Measurements from ENCODE around the gene CNTN4.
"Not testable (repeated sequence)": the region's sequence is repeated elsewhere in the genome, so short reads cannot be mapped to it uniquely, and the experiment has no call there.

CNTN4 gene

GRCh38 chr3:2870724-2871333, 772.2 kb downstream of the CNTN4 start:
- no peak for DNase-seq

- no peak for DNase-seq
Observed at GRCh38 chr3:2872884-2873283, 774.2 kb downstream of the CNTN4 start.

- no peak for DNase-seq
Observed at GRCh38 chr3:2873986-2874385, 775.3 kb downstream of the CNTN4 start.

- no peak for DNase-seq
Observed at GRCh38 chr3:2875699-2876098, 777.0 kb downstream of the CNTN4 start.

- no peak for DNase-seq
Observed at GRCh38 chr3:2876362-2876761, 777.7 kb downstream of the CNTN4 start.

DNA sequence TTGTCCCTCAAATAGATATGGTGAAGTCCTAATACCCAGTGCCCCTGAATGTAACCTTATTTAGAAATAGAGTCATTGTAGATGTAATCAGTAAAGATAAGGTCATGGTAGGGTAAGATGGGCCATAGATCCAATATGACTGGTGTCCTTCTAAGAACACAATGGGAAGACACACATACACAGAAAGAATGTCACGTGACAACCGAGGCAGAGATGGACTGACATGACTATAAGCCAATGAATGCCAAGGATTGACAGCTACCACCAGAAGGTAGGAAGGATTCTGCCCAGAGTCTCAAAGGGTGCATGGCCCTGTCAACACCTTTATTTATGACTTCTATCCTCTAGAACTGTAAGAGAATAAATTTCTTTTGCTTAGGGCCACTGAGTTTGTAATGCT, 780.4 kb downstream of the CNTN4 start:
- DNase-seq, result no peak

DNA sequence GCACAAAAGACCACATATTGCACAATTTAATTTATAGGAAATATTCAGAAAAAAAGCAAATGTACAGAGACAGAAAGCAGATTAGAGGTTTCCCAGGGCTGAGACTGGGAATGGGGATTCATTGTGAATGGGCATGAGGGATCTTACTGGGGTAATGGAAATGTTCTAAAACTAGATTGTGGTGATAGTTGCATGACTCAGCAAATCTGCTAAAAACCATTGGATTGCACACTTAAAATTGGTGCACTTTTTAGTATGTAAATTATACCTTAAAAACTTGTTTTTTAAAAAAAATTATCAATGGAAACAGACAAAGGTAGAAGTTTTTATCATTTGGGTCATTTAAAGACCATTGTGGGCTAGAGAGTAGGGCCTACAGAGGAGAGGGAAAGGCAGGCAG, 780.9 kb downstream of the CNTN4 start:
- DNase-seq, result no peak

DNA sequence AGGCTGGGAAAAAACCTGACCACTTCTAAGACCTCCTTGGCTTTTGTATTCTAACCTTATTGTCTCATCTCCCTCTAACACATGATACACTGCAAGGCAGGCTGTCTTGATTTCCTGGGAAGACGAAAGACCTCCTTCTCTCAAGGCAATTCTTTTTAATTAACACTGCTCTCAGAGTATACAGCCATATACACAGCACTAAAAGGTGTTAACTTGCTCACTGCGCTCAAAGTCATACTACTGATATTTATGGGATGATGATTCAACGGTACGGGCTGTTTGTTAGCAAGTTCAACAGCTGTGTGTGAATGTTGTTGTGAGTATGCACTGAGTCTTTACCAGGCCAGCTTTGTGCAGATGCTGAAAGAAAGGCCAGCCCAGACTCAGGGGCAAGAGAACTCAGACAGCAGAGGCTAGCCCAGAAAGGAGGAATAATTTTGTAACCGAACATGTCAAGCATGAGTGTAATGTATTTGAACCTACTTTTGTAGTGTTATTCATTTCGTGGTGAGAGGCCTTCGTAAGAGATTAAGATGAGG, 781.6 kb downstream of the CNTN4 start:
- no peak for DNase-seq

DNA sequence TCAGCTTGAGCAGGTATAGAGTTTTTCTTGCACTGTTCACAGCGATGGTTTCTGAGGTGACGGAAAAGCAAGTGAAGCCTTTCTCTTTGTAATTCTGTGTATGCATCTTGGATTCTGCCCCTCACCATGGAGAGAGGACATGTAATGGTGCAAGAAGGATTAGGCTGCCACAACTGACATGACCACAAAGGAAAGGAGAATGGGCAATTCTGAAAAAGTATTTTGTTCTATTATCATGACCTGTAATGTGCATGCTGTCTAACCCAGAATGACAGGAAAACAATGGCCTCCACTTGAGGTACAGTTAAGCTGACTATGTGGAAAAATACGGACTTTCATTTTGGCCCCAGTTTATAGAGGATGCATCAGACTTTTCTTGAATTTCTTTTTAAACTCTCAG, 784.6 kb downstream of the CNTN4 start:
- no peak for DNase-seq

- DNase-seq, result no peak
Observed at GRCh38 chr3:2888592-2888991, 789.9 kb downstream of the CNTN4 start.

DNA sequence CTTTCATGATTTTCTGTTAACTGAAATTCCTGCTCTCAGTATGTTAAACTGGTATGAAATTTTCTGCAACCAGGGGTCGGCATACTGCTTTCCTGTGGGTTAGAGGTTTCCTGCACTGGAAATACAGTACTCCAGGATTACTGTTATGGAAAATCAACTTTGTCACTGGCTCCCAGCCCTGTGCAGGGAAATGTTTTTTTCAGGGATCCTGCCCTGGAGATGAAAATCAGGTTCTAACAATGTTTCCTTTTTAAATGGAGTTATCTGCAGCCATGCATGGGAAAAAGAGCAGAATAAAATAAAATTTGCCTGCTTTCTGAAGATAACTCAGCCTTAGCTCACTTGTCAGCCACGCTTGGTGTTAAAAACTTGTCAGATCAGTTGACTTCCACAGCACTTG, 791.1 kb downstream of the CNTN4 start:
- DNase-seq, result no peak

DNA sequence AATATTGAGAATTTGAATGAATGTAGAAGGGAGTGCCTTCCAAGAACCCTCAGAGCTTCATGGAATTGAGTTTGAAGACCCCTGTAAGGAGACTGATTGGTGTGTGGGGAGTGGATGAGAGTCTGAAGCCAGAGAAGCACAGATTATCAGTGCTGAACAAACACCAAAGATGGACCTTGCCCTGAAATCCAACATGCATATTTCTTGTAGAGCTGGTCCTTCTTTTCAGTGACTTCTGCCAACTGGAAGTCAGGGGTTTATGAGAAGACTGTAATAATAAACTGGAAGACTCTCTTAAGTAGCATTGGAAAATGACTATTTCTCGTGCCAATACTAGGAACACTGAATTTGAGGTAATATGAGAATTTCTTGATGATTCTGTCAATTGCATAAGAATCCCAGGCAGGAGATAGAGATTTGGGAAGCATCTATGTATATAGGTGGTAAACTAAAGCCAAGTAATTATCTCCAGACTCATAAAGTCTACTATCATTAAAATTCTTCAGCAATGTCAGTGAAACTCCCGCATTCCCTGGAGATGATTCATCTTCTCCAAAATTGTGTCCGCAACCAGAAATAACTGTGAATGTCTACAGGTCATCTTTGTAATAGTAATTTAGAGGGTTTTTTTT, 797.8 kb downstream of the CNTN4 start:
- no peak for DNase-seq

DNA sequence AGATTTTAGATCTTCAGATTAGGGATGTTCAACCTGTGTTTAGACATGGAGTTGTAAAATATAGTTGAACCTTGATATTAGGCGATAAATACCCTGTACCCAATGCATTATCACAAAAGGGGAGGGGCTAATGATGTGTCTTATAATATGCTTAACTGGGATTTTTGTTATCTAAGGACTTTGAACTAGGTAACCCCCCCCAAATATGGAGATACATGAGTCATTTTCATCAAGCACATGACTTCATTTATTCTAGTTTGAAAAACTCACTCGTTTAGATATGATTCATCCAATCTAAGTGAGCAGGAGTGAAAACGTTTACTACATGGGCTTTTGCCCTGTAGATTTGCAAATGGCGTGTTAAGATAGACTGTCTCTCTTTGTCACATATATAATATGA, 799.2 kb downstream of the CNTN4 start:
- DNase-seq, result no peak

DNA sequence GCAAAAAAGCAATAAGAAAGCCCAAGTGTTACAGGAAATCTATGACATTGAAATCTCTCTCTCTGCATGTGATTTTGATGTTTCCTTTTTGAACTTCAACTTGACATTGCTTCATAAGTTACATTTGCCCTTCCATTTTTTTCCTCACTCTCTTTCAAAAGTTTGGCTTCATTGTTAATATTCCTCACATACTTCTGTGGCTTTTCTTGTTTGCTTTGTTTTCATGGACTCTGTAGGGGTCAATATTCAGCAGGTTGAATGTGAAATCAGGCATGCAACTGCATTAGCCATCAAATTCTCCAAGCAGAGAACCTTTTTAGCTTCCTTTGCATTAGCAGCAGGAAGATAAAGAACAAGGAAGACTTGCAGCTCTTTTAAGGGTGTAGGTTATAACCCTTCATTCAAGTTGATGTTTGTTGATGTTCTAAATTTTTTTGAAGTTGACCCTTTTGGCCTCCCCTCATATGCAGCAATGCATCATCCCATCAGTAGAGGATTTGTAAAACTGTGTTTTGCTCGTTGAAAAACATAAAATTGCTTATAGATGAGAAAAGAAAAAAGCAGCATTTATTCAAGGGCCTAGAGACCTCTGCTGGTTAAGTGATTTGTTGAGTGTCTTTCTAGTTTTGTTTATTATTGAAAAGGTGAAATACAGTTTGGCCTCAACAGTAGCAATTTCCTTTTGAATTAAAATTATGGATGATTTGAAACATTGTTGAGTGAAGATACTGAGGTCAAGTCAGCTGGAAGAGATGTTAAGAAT, 800.1 kb downstream of the CNTN4 start:
- no peak for DNase-seq

GRCh38 chr3:2904054-2904453, 805.4 kb downstream of the CNTN4 start:
- DNase-seq, result no peak

DNA sequence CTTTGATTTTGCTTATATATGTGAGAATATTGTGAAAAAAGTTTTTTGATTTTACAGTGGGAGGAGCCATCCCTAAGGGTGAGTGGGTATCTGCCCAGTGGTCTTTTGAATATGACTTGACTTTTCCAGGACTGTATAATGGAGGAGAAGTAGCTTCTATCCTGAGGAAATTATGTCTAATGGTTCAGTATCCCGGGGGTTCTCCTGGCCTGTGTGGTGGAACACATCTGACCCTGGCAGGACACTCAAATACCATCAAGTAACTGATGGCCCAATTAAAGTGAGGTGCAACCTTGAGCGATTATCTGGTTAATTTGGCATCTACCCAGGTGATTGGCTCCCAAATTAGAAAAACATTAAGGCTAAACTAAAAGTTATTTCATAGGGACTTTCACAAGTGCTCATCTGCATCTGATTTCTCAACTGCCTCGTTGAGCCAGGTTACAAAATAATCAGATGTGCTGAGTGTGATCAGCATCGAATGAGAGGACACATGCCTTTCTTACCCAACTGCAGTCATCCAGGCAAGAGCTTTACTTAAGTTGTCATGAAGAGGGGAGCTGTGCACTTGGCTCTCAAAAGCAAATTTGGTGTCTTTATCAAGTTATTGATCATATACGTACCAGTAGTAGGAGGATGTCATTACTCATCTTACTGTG, 810.2 kb downstream of the CNTN4 start:
- DNase-seq, result no peak

DNA sequence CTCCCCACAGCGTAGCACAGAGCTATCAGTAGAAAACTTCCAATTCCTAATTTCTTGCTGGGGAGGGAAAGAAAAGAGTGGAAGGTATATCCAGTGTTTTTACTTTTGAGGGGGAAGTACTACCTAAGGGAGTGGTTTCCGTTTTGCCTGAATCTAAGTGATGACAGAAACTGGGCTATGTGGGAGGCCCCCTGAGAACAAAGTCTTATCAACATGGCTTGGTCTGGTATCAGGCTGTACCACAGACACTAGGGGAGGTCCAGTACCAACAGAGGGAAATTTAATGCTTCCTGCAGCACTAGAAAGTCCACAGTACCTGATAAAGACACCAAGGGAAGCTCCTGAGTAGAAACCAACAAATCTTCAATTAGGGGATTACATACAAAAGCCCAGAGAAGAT, 812.3 kb downstream of the CNTN4 start:
- no peak for DNase-seq

GRCh38 chr3:2915826-2916225, 817.2 kb downstream of the CNTN4 start:
- no peak for DNase-seq

GRCh38 chr3:2916640-2917039, 818.0 kb downstream of the CNTN4 start:
- not testable (repeated sequence) for DNase-seq

DNA sequence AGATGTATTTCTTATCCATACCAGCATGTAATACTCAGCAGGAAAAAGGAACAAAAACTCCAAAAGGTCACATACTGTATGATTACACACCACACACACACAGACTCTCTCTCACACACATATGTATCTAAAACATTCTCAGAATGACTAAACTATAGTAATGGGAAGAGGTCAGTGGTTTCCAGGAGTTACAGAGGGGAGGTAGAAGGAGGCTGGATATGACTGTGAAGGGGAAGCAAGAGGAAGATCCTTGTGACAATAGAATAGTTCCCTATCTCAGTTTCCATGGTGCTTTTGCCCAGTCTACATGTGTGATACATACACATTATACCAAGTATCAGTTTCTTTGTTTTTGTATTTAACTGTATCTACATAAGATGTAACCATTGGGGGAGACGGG, 821.4 kb downstream of the CNTN4 start:
- DNase-seq, result no peak

DNA sequence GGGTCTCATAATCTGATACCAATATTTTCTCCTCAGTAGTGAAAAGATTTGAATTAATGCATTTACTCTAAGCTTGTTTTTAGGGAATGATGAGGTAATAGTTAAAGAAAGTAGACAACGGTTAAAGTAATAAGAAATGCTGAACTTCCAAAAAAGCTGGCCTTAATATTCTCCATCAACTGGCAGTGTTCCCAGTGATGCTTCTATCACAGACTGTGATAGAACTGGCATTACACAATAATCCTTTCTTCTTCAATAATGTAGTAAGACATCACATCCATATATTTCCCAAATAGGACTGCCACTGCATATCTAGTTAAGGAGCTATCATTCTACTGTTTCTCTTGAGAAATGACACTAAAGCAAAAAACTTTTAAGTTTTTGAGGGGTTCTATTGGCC, 822.8 kb downstream of the CNTN4 start:
- DNase-seq, result no peak

GRCh38 chr3:2921903-2922302, 823.2 kb downstream of the CNTN4 start:
- peak; percentile 32 for DNase-seq

GRCh38 chr3:2923390-2923789, 824.7 kb downstream of the CNTN4 start:
- no peak for DNase-seq

DNA sequence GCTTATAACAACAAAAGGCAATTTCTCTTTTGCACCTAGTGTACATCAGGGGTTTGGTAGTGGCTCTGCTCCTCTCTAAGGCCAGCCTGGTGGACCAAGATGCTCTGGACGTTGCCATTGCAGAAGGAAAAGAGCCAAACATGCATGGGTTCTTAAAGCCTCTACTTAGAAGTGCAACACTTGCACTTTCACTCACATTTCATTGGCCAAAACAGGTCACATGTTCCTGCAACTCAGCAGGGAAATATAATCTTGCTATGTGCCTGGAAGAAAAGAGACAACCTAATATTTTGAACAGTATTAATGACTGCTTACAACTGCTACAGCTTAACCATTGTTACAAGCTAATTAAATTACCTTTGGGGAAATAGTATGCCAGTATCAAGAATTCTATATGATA, 828.6 kb downstream of the CNTN4 start:
- DNase-seq, result no peak
